IgD-negative memory B cell (primary cell): ENCODE results near the gene ANO7. TPM values are rescaled to one million over a fixed set of nuclear protein-coding genes. Genes with fewer than 3 reads are reported as not detected.

Experiments used
- H3K27ac Mint-ChIP-seq, 3 donors: one replicate each; pipeline ENCODE4 v1.8.0; 2020 to 2022; ENCODE audit warnings: mild to moderate bottlenecking in 3 of 3, mixed read lengths in 3 of 3, moderate library complexity in 1 of 3
- H3K27me3 Mint-ChIP-seq: one replicate; pipeline ENCODE4 v1.8.0; 2021; ENCODE audit warnings: mixed read lengths
- H3K36me3 Mint-ChIP-seq: one replicate; pipeline ENCODE4 v1.8.0; 2020; ENCODE audit warnings: mild to moderate bottlenecking, mixed read lengths
- H3K4me1 Mint-ChIP-seq, 3 donors: one replicate each; pipeline ENCODE4 v1.8.0; 2020 to 2022; ENCODE audit warnings: mixed read lengths in 3 of 3, mild to moderate bottlenecking in 1 of 3
- H3K4me3 Mint-ChIP-seq, 4 donors: one replicate each; pipeline ENCODE4 v1.8.0; 2020 to 2022; ENCODE audit warnings: mild to moderate bottlenecking in 4 of 4, mixed read lengths in 4 of 4, moderate library complexity in 3 of 4
- H3K9me3 Mint-ChIP-seq, 3 donors: one replicate each; pipeline ENCODE4 v1.8.0; 2020 to 2021; ENCODE audit warnings: mixed read lengths in 3 of 3, mild to moderate bottlenecking in 1 of 3
- polyA plus RNA-seq: library from polyadenylated mRNA; unstranded; fragments of 300-500 nt; fragmentation: Illumina TruSeq; gene quantifications from one replicate; pipeline ENCODE4 v1.2.3, GENCODE V29; 2021

Gene ANO7
- polyA plus RNA-seq, 1 donor from 2014 or later, result not detected

DNA sequence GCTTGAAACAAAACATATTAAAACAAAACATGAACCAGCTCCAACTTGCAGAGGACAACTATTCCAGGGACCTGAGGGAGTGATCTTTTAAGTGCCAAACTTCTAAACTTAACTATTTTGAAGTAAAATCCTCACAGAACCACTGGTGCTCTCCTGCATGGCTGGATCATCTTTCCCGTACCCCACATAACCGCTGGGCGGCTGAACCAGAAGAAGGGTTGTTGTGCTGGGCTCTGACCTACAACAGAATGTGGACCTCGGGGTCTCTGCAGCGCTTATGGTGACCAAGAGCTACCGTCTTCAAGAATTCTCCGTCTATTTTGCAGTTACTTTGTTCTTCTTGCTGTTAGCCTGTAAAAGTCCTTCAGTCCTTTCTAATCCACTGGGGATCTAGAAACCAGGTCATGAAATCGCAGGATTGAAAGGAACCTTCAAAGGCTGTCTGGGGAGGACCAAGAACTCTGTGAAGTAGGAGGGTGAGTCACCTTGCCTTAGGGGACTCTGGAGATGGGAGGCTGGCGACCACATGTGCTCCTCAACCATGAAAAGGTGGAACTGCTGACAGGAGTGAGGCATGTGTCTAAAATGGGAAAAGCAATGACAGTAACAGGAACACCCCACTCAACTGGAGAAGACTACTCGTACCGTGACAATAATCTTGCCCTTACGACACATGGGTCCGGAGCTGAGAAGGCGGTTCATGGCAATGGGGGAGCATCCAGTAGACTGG lies 80.4 kb downstream of the ANO7 start:
- H3K9me3 Mint-ChIP-seq, result no peaks in the 10 kb centered on the region
- H3K36me3 Mint-ChIP-seq, result no peaks in the 10 kb centered on the region
- H3K27ac Mint-ChIP-seq, result peak overlapping the region in 2 of 3 donors; percentile 57 to 74
- peaks cover 19 to 23% (median 19%) of the 10 kb centered on the region in 3 donors for H3K4me1 Mint-ChIP-seq
- H3K4me3 Mint-ChIP-seq, result peak overlapping the region in 2 of 4 donors; percentile 42 to 99
- H3K27me3 Mint-ChIP-seq, result no peaks in the 10 kb centered on the region

DNA sequence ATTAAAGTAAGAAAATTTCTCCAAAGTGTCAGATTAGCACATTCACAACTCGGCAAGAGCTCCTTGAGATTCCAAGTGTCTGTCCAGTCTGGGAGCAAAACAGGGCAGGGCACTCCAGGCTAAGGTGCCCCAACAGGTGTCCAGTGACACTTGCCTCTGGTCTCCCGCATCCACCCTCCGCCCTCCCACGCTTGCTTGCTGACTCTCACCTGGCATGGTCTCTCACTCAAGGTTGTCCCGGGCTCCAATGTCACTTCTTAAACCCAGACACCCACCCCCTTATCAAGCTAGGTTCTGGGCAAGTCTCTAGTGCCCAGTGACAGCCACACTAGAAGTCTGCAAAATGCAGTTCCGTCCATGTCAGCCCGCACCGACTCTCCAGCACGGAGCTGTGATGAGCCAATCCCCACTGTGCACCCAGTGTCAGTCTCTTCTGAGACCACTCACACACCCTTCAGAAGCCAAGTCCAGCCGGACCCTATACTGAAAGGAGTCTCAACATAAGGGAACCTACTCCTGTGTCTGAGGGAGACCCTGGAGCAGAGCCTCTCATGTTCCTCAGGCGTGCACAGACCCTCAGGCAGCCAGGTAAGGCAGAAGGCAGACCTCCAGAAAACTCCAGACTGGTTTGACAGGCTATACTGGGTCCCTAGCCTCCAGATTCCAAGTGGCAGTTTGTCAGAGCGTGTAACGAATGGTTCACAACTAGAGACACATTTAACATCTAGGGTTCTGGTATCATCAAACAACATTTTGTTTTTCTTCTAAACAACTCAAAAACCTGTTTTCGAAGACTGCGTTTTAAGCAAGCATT lies 81.4 kb downstream of the ANO7 start:
- no peaks in the 10 kb centered on the region for H3K36me3 Mint-ChIP-seq

DNA sequence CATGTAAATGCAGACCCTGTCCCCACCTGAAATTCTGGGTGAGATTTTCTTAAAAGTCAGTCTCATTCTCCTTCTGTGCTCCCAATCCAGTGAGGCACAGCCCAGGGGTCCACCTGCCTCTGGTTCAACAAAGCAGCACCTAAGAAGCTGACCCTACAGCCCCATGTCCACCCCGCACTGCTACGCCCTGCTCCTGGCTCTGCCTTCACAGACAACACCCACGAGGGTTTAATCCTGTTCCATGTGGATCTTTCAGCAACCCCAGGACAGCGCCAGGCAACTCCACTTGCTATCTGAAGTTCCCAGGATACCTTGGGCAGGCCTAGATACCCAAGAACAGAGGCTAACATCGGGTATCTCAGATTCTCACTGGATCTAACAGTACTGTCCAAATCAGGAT lies 82.1 kb downstream of the ANO7 start:
- Mint-ChIP-seq H3K4me1 (peaks cover 20 to 26% (median 21%) of the 10 kb centered on the region in 3 donors), H3K4me3 (peak overlapping the region in 3 of 4 donors; percentile 93 to 99 (median 98)), H3K27ac (peak overlapping the region in 1 of 3 donors; percentile 75), H3K36me3 (no peaks in the 10 kb centered on the region), H3K9me3 (peaks cover 0 to 6% (median 0%) of the 10 kb centered on the region in 3 donors), H3K27me3 (no peaks in the 10 kb centered on the region)

More for the DNA sequence above, 81.4 kb downstream of the ANO7 start:
- Mint-ChIP-seq H3K4me1 (peaks cover 20 to 26% (median 21%) of the 10 kb centered on the region in 3 donors), H3K9me3 (no peaks in the 10 kb centered on the region), H3K27me3 (no peaks in the 10 kb centered on the region), H3K4me3 (peak overlapping the region in 2 of 4 donors; percentile 43 to 99), H3K27ac (peak overlapping the region in 2 of 3 donors; percentile 12 to 75)

GRCh38 chr2:241271706-241272302 lies 83.3 kb downstream of the ANO7 start:
- H3K27ac Mint-ChIP-seq, result peak overlapping the region; percentile 72 to 84 (median 76)
- H3K4me1 Mint-ChIP-seq, result peaks cover 20 to 26% (median 21%) of the 10 kb centered on the region in 3 donors
- H3K36me3 Mint-ChIP-seq, result no peaks in the 10 kb centered on the region
- H3K27me3 Mint-ChIP-seq, result no peaks in the 10 kb centered on the region
- H3K9me3 Mint-ChIP-seq, result peaks cover 0 to 11% (median 0%) of the 10 kb centered on the region in 3 donors
- H3K4me3 Mint-ChIP-seq, result peak overlapping the region; percentile 93 to 99 (median 98)

DNA sequence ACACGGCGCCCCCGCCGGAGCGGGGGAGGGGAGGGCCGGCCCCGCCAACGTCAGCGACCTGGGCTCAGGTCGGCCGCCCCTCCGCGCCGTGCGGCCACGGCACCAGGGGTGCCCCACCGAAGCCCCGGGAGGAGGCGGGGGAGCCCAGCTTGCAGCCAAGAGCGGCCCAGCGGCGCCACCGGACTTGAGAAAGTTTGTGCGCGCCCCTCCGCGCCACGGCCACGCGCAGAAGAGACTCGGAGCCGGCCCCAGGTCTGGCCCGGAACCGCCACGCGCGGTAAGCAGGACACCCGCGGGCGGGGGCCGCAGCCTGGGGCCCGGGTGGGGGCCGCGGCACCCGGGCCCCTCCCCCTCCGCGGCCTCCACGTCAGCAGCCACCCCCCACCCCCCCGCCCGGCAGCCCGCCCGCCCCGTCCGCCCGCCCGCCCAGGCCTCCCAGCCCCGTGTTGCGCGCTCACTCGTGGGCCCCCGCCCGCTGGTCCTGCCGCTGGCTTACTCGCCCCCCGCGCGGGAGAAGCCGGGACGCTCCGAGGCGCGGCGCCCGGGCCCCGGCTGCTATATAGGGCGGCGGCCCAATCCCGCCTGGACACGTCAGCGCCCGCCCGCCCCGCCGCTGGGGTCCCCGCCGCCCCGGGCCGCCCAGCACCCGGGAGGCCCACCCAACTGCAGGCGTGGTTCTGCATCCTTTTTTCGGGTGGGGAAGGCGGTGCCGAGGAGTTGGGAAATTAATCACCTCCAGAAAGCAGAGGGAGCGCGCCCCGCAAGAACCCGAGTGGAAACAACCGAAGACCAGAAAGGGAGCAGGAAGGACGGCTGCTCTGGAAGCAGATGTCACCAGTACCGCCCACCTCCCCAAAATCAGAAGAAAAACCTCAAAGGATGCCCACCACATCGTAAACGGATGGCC lies 84.1 kb downstream of the ANO7 start:
- Mint-ChIP-seq H3K9me3 (peaks cover 0 to 11% (median 0%) of the 10 kb centered on the region in 3 donors), H3K27ac (peak overlapping the region in 1 of 3 donors; percentile 72), H3K27me3 (no peaks in the 10 kb centered on the region), H3K4me3 (peak overlapping the region; percentile 81 to 99 (median 90)), H3K4me1 (peaks cover 22 to 26% (median 22%) of the 10 kb centered on the region in 3 donors), H3K36me3 (no peaks in the 10 kb centered on the region)

DNA sequence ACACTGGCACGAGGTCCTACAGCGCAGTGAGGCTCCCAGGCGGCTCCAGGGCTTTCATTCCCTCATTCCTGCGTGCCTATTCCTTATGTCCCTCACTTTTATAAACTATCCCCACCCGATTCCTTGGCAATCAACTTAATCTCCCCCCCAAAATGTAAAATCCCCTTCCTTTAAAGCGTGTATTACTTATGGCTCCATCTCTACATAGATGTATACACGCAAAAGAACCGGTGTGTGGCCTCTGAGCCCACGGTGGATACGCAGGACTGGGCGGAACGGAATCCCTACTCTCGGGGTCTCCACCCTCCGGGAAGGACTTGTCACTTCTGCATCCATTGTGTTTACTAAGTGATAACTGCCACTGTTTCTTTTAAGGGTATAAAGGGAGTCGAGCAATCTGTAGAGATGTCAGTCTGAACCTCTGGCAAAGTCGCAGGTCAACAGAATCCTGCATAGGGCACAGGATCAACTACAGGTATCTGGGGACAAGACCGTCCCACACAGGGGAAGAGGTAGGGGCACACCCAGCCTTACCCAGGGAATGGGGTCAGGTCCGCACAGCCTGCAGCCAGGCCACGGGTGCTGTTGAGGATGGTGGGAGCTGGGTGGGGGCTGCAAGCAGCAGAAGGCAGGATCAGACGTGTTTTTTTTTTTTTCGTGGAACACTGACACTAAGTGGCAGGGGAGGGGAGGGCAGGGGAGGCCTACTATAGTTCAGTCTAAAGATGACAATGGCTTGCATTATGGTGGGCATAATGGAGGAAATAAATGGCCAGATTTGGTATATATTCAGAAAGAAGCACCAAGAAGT lies 84.9 kb downstream of the ANO7 start:
- Mint-ChIP-seq H3K9me3 (peaks cover 0 to 11% (median 0%) of the 10 kb centered on the region in 3 donors), H3K27ac (peak overlapping the region in 2 of 3 donors; percentile 34 to 48), H3K36me3 (no peaks in the 10 kb centered on the region), H3K27me3 (no peaks in the 10 kb centered on the region), H3K4me1 (peaks cover 21 to 23% (median 22%) of the 10 kb centered on the region in 3 donors), H3K4me3 (peak overlapping the region; percentile 34 to 91 (median 85))

- peak overlapping the region in 1 of 3 donors; percentile 48 for H3K27ac Mint-ChIP-seq
- H3K4me1 Mint-ChIP-seq, result peaks cover 20 to 23% (median 21%) of the 10 kb centered on the region in 3 donors
- peak overlapping the region; percentile 31 to 91 (median 62) for H3K4me3 Mint-ChIP-seq
- no peaks in the 10 kb centered on the region for H3K27me3 Mint-ChIP-seq
- peaks cover 0 to 11% (median 0%) of the 10 kb centered on the region in 3 donors for H3K9me3 Mint-ChIP-seq
- no peaks in the 10 kb centered on the region for H3K36me3 Mint-ChIP-seq
These were observed 85.7 kb downstream of the ANO7 start for GRCh38 chr2:241274127-241274526.

Other genes with a start within 250 kb of the ANO7 start
- 17.0 TPM for gene SNED1, start 190.1 kb upstream of the ANO7 start, polyA plus RNA-seq
- 65.6 TPM for gene MTERF4, start 86.4 kb upstream of the ANO7 start, polyA plus RNA-seq
- gene PASK, start 39.2 kb upstream of the ANO7 start, polyA plus RNA-seq, result 10.3 TPM
- gene PPP1R7, start 38.2 kb upstream of the ANO7 start, polyA plus RNA-seq, result 94.7 TPM
- 55.3 TPM for gene HDLBP, start 127.0 kb downstream of the ANO7 start, polyA plus RNA-seq
- 134 TPM for gene SEPTIN2, start 127.2 kb downstream of the ANO7 start, polyA plus RNA-seq
- gene FARP2, start 167.6 kb downstream of the ANO7 start, polyA plus RNA-seq, result 21.9 TPM